Epithelial cell of proximal tubule (primary cell): Measurements from ENCODE around the gene ADGRG1. TPM values are rescaled to one million over a fixed set of nuclear protein-coding genes. Genes with fewer than 3 reads are reported as not detected.

Experiments
- DNase-seq: peaks from one replicate; pipeline ENCODE4 v3.0.0-alpha.2; 2011; ENCODE audit warnings: low read depth
- H3K4me3 ChIP-seq: 2 replicates; pipeline ENCODE4 v1.5.1; 2011; ENCODE audit warnings: low read depth, mild to moderate bottlenecking, low read length
- CTCF ChIP-seq: conservative IDR thresholded peaks from 2 replicates; pipeline ENCODE4 v1.5.1; 2012; ENCODE audit warnings: low read depth, mild to moderate bottlenecking, low read length
- total RNA-seq: library from RNA; depleted of rRNA; stranded (reverse); fragments of >200 nt; gene quantifications from 2 replicates; pipeline ENCODE4 v1.2.3, GENCODE V29; 2015

The ADGRG1 gene
- total RNA-seq, 1 donor from 2014 or later, result 101 TPM

GRCh38 chr16:57598437-57598836, 30.0 kb upstream of the ADGRG1 start:
- DNase-seq, result no peak
- no peak for TF ChIP-seq CTCF
- H3K4me3 ChIP-seq, result no peak overlapping the region

GRCh38 chr16:57600048-57600835, 28.2 kb upstream of the ADGRG1 start:
- TF ChIP-seq CTCF, result peak; percentile 74
- no peak for DNase-seq
- no peak overlapping the region for H3K4me3 ChIP-seq

- DNase-seq, result no peak
- no peak for TF ChIP-seq CTCF
Measured at GRCh38 chr16:57600952-57601580, 27.4 kb upstream of the ADGRG1 start.

GRCh38 chr16:57601801-57602478, 26.5 kb upstream of the ADGRG1 start:
- no peak overlapping the region for H3K4me3 ChIP-seq
- no peak for TF ChIP-seq CTCF
- no peak for DNase-seq

More at GRCh38 chr16:57600952-57601580, 27.4 kb upstream of the ADGRG1 start:
- H3K4me3 ChIP-seq, result no peak overlapping the region

- DNase-seq, result no peak
- no peak for TF ChIP-seq CTCF
- H3K4me3 ChIP-seq, result no peak overlapping the region
Measured at GRCh38 chr16:57603115-57604024, 25.1 kb upstream of the ADGRG1 start.

- DNase-seq, result no peak
- H3K4me3 ChIP-seq, result no peak overlapping the region
- no peak for TF ChIP-seq CTCF
Measured at GRCh38 chr16:57604177-57604576, 24.3 kb upstream of the ADGRG1 start.
